H9 (cell line): ENCODE measurements around the gene ABCA10. TPM values are rescaled to one million over a fixed set of nuclear protein-coding genes. Genes with fewer than 3 reads are reported as not detected.

Experiments used
- DNase-seq: peaks from one replicate; pipeline ENCODE4 v3.0.0-alpha.2; 2017
- H2AFZ ChIP-seq: one replicate; pipeline ENCODE4 v1.6.1; 2013; ENCODE audit warnings: mild to moderate bottlenecking, low read length, control low read depth, moderate library complexity
- H2AK5ac ChIP-seq: 2 replicates; pipeline ENCODE4 v1.6.1; 2013; ENCODE audit warnings: low read length, control low read depth, mixed read lengths; ENCODE audit not compliant: insufficient read length
- H2BK120ac ChIP-seq: one replicate; pipeline ENCODE4 v1.6.1; 2013; ENCODE audit warnings: low read depth, mild to moderate bottlenecking, low read length, control low read depth, inconsistent platforms; ENCODE audit not compliant: poor library complexity, severe bottlenecking
- H2BK12ac ChIP-seq: 2 replicates; pipeline ENCODE4 v1.6.1; 2013; ENCODE audit warnings: low read length, control low read depth, mixed read lengths, low read depth; ENCODE audit not compliant: insufficient read length
- H2BK15ac ChIP-seq: 2 replicates; pipeline ENCODE4 v1.6.1; 2013; ENCODE audit warnings: low read depth, low read length, control low read depth
- H2BK20ac ChIP-seq: one replicate; pipeline ENCODE4 v1.6.1; 2013; ENCODE audit warnings: low read depth, mild to moderate bottlenecking, low read length, control low read depth, inconsistent platforms; ENCODE audit not compliant: poor library complexity, severe bottlenecking
- H2BK5ac ChIP-seq: 2 replicates; pipeline ENCODE4 v1.6.1; 2013; ENCODE audit warnings: low read length, control low read depth, mixed read lengths; ENCODE audit not compliant: insufficient read length
- H3K14ac ChIP-seq: 2 replicates; pipeline ENCODE4 v1.6.1; 2013; ENCODE audit warnings: low read length, control low read depth; ENCODE audit not compliant: insufficient read depth
- H3K18ac ChIP-seq: 2 replicates; pipeline ENCODE4 v1.6.1; 2013; ENCODE audit warnings: low read depth, mild to moderate bottlenecking, mixed read lengths, low read length, control low read depth; ENCODE audit not compliant: insufficient read length
- H3K23ac ChIP-seq: 2 replicates; pipeline ENCODE4 v1.6.1; 2013; ENCODE audit warnings: low read length, control low read depth, mixed read lengths, low read depth; ENCODE audit not compliant: insufficient read length
- H3K23me2 ChIP-seq: 2 replicates; pipeline ENCODE4 v1.6.1; 2013; ENCODE audit warnings: low read depth, mild to moderate bottlenecking, mixed read lengths, low read length, control low read depth; ENCODE audit not compliant: insufficient read length, poor library complexity, severe bottlenecking
- H3K27ac ChIP-seq: 2 replicates; pipeline ENCODE4 v1.5.1; 2013; ENCODE audit warnings: low read length, control low read depth, mixed read lengths, low read depth; ENCODE audit not compliant: insufficient read length
- H3K27me3 ChIP-seq: 2 replicates; pipeline ENCODE4 v1.6.1; 2013; ENCODE audit warnings: low read length, control low read depth, inconsistent platforms; ENCODE audit not compliant: insufficient read depth
- H3K4ac ChIP-seq: 2 replicates; pipeline ENCODE4 v1.6.1; 2013; ENCODE audit warnings: low read depth, mild to moderate bottlenecking, control low read depth, inconsistent platforms, low read length, moderate library complexity
- H3K4me1 ChIP-seq: 2 replicates; pipeline ENCODE4 v1.6.1; 2013; ENCODE audit warnings: low read length, control low read depth, inconsistent platforms; ENCODE audit not compliant: insufficient read depth
- H3K4me2 ChIP-seq: 2 replicates; pipeline ENCODE4 v1.6.1; 2013; ENCODE audit warnings: low read length, control low read depth, mixed read lengths; ENCODE audit not compliant: insufficient read length, insufficient read depth
- H3K56ac ChIP-seq: 2 replicates; pipeline ENCODE4 v1.6.1; 2013; ENCODE audit warnings: low read depth, mild to moderate bottlenecking, mixed read lengths, low read length, control low read depth; ENCODE audit not compliant: insufficient read length
- H3K79me1 ChIP-seq: 2 replicates; pipeline ENCODE4 v1.6.1; 2013; ENCODE audit warnings: low read depth, mild to moderate bottlenecking, moderate library complexity, low read length, control low read depth, inconsistent platforms; ENCODE audit not compliant: insufficient read depth, poor library complexity, severe bottlenecking
- H3K79me2 ChIP-seq: 2 replicates; pipeline ENCODE4 v1.6.1; 2013; ENCODE audit warnings: low read length, control low read depth, inconsistent platforms; ENCODE audit not compliant: insufficient read depth
- H3K9ac ChIP-seq: 2 replicates; pipeline ENCODE4 v1.6.1; 2013; ENCODE audit warnings: low read length, control low read depth, mixed read lengths; ENCODE audit not compliant: insufficient read length; ENCODE audit errors: extremely low read depth
- H3K9me3 ChIP-seq: one replicate; pipeline ENCODE4 v1.6.1; 2013; ENCODE audit warnings: low read depth, low read length, inconsistent platforms; ENCODE audit not compliant: control insufficient read depth
- H3T11ph ChIP-seq: one replicate; pipeline ENCODE4 v1.6.1; 2013; ENCODE audit warnings: mild to moderate bottlenecking, low read length, control low read depth, inconsistent platforms
- H4K20me1 ChIP-seq: one replicate; pipeline ENCODE4 v1.6.1; 2013; ENCODE audit not compliant: control insufficient read depth, insufficient read length, insufficient read depth
- H4K5ac ChIP-seq: 2 replicates; pipeline ENCODE4 v1.6.1; 2013; ENCODE audit warnings: low read depth, mild to moderate bottlenecking, mixed read lengths, low read length, control low read depth; ENCODE audit not compliant: insufficient read length
- H4K8ac ChIP-seq: replicated peaks from 2 replicates; pipeline ENCODE4 v1.6.1; 2013; ENCODE audit warnings: low read length, control low read depth, mixed read lengths, low read depth; ENCODE audit not compliant: insufficient read length
- H4K91ac ChIP-seq: 2 replicates; pipeline ENCODE4 v1.6.1; 2013; ENCODE audit warnings: low read depth, mild to moderate bottlenecking, moderate library complexity, mixed read lengths, low read length, control low read depth; ENCODE audit not compliant: insufficient read length
- H3K27ac Mint-ChIP-seq, 3 experiments: 2 replicates in 2 of 3; 3 replicates in 1 of 3; pipeline ENCODE4 v1.8.0; 2020 to 2021; ENCODE audit warnings: mixed read lengths in 3 of 3, mild to moderate bottlenecking in 1 of 3, moderate library complexity in 1 of 3
- H3K27me3 Mint-ChIP-seq: 2 replicates; pipeline ENCODE4 v1.8.0; 2021; ENCODE audit warnings: low read depth, mild to moderate bottlenecking, moderate library complexity, mixed read lengths
- H3K36me3 Mint-ChIP-seq, 3 experiments: 2 replicates in 2 of 3; 3 replicates in 1 of 3; pipeline ENCODE4 v1.8.0; 2020 to 2021; ENCODE audit warnings: low read depth in 3 of 3, mixed read lengths in 3 of 3; ENCODE audit not compliant: insufficient read depth in 1 of 3
- H3K4me1 Mint-ChIP-seq, 2 experiments: 2 replicates each; pipeline ENCODE4 v1.8.0; 2020; ENCODE audit warnings: mixed read lengths in 2 of 2
- H3K4me3 Mint-ChIP-seq, 2 experiments: 2 replicates in 1 of 2; 3 replicates in 1 of 2; pipeline ENCODE4 v1.8.0; 2020 to 2021; ENCODE audit warnings: mild to moderate bottlenecking in 2 of 2, mixed read lengths in 2 of 2, moderate library complexity in 1 of 2
- H3K9me3 Mint-ChIP-seq, 2 experiments: 2 replicates in 1 of 2; 3 replicates in 1 of 2; pipeline ENCODE4 v1.8.0; 2020; ENCODE audit warnings: mild to moderate bottlenecking in 2 of 2, mixed read lengths in 2 of 2, moderate library complexity in 1 of 2
- CTCF ChIP-seq: fragments of 200-600 bp; sonication (generic); conservative IDR thresholded peaks from 3 replicates; pipeline ENCODE4 v1.8.0; 2021; ENCODE audit warnings: antibody characterized with exemption, mild to moderate bottlenecking
- WGBS: extraction: QIAGEN DNeasy Blood & Tissue Kit; methylation state at CpG from one replicate; pipeline ENCODE4 v1.1.7; 2013; ENCODE audit warnings: missing lambda C conversion rate, low lambda C conversion rate, mixed read lengths; ENCODE audit not compliant: insufficient read length; ENCODE audit errors: extremely low coverage; 5-methylcytosine and 5-hydroxymethylcytosine counted together
- total RNA-seq: library from RNA; stranded (reverse); gene quantifications from 2 replicates; pipeline ENCODE4 v1.2.1, GENCODE V29; 2021

Gene ABCA10
- total RNA-seq, 1 experiment from 2014 or later: not detected

DNA sequence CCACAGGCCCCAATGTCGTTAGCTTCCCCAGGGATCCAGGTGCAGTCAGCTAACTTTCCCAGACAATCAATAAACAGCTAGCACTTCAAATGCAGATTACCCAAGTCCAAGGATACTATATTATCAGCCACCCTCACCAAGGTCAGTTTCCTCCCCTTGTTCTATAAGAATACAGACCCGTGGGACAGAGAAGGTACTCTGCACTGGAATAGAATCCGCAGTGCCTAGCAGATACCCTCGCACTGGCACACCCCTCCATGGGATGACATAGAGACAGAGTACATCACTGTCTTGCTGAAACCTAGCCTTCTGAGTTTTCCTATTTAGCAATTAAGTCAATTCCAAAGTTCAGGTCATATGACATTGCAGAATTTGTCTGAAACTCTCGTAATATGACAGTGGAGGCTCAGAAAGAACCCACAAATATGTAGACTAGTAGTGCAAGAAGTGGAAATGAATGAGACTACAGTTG lies 40.0 kb upstream of the ABCA10 start:
- Mint-ChIP-seq H3K27me3 (no peaks in the 10 kb centered on the region), H3K36me3 (no peaks in the 10 kb centered on the region), H3K4me1 (no peaks in the 10 kb centered on the region), H3K9me3 (no peaks in the 10 kb centered on the region), H3K27ac (no peak overlapping the region; a peak in 2 of 7 replicates), H3K4me3 (no peak overlapping the region)
- Histone ChIP-seq H2BK120ac (no peak overlapping the region), H3K18ac (no peak overlapping the region), H4K91ac (no peak overlapping the region), H3K79me1 (no peaks in the 10 kb centered on the region), H4K20me1 (no peaks in the 10 kb centered on the region), H3K4me2 (no peak overlapping the region), H2BK15ac (no peak overlapping the region), H3K9me3 (no peaks in the 10 kb centered on the region), H3K79me2 (no peaks in the 10 kb centered on the region), H4K8ac (no peak overlapping the region), H3K23me2 (no peaks in the 10 kb centered on the region), H3K4ac (no peak overlapping the region), H3T11ph (no peak overlapping the region), H3K9ac (no peak overlapping the region), H3K27me3 (no peaks in the 10 kb centered on the region), H2AFZ (no peak overlapping the region), H2BK20ac (no peak overlapping the region), H3K56ac (no peak overlapping the region), H3K23ac (no peak overlapping the region), H3K14ac (no peak overlapping the region), H2BK12ac (no peak overlapping the region), H3K27ac (no peak overlapping the region), H2AK5ac (no peak overlapping the region), H4K5ac (no peak overlapping the region), H2BK5ac (no peak overlapping the region), H3K4me1 (no peaks in the 10 kb centered on the region)
- TF ChIP-seq CTCF: no peak
- no CpG with 5 or more reads among the region's 5 CpGs for WGBS
- DNase-seq: no peak
